K562 (cell line): ENCODE results near the gene SNX1. TPM values are rescaled to one million over a fixed set of nuclear protein-coding genes. Genes with fewer than 3 reads are reported as not detected.

ENCODE experiments used
- ATAC-seq: fragments of 200-7000 bp; cut with Tn5 transposase; 3 replicates; pipeline ENCODE4 v1.9.1; 2020; ENCODE audit warnings: moderate library complexity
- BruUV-seq: library from RNA; stranded (reverse); fragments of 400-500 nt; replicated peaks from 2 replicates; lab custom pipeline; 2021; lab: Mats Ljungman, UMichigan
- CTCF ChIA-PET: fragments of 300-600 bp; formaldehyde crosslinking; extraction: SDS; loops from one replicate; lab custom pipeline; 2021; ENCODE audit warnings: low intra/inter-chr PET ratio; lab: Yijun Ruan, JAX
- POLR2A ChIA-PET: fragments of 300-600, 350-650 bp; sonication (Branson Sonifier 250); formaldehyde crosslinking; extraction: SDS; loops from one replicate; lab custom pipeline; 2021; ENCODE audit warnings: antibody characterized with exemption, inconsistent platforms; lab: Yijun Ruan, JAX
- DNase-seq, 4 experiments: peaks; one replicate each; pipeline versions ENCODE4 v3.0.0 to v3.0.0-alpha.2; 2011 to 2018; ENCODE audit warnings: low spot score in 3 of 4, mixed read lengths in 3 of 4; ENCODE audit errors: extremely low read depth in 1 of 4
- FAIRE-seq: peaks from 2 replicates; lab custom pipeline; 2011; peaks lifted over from hg19 to GRCh38; lab: Jason Lieb, UNC
- H2AFZ ChIP-seq: 2 replicates; pipeline ENCODE4 v1.6.0; 2011; ENCODE audit warnings: low read depth, low read length, control low read depth, inconsistent platforms
- H3K27ac ChIP-seq: fragments of 200-600 bp; 3 replicates; pipeline ENCODE4 v1.8.0; 2011; ENCODE audit warnings: low read depth, mild to moderate bottlenecking, control low read depth, inconsistent platforms, low read length, moderate library complexity, mixed read lengths; ENCODE audit errors: extremely low read depth
- H3K27me3 ChIP-seq, 2 experiments: fragments of 300-600 bp in 1 of 2; 2 replicates in 1 of 2; 3 replicates in 1 of 2; pipeline versions ENCODE4 v1.6.0 to v1.8.0; 2011; ENCODE audit warnings: inconsistent platforms in 2 of 2, low read length in 2 of 2, mild to moderate bottlenecking in 1 of 2, mixed read lengths in 1 of 2, moderate library complexity in 1 of 2; ENCODE audit not compliant: control insufficient read depth in 2 of 2, insufficient read depth in 2 of 2
- H3K36me3 ChIP-seq: fragments of 300-600 bp; 3 replicates; pipeline ENCODE4 v1.8.0; 2011; ENCODE audit warnings: mild to moderate bottlenecking, low read length, inconsistent platforms; ENCODE audit not compliant: control insufficient read depth, insufficient read depth
- H3K4me1 ChIP-seq, 2 experiments: fragments of 200-600 bp in 1 of 2; replicated peaks in 1 of 2; 2 replicates in 1 of 2; 3 replicates in 1 of 2; pipeline versions ENCODE4 v1.5.1 to v1.8.0; 2011; ENCODE audit warnings: inconsistent platforms in 2 of 2, low read length in 2 of 2, mild to moderate bottlenecking in 1 of 2, mixed read lengths in 1 of 2, moderate library complexity in 1 of 2; ENCODE audit not compliant: control insufficient read depth in 2 of 2, insufficient read depth in 2 of 2
- H3K4me2 ChIP-seq: 2 replicates; pipeline ENCODE4 v1.6.1; 2011; ENCODE audit warnings: low read length, control low read depth, inconsistent platforms, mixed read lengths; ENCODE audit not compliant: insufficient read depth
- H3K4me3 ChIP-seq: fragments of 200-600 bp; sonication (generic), shearing (Covaris generic); 2 replicates; pipeline ENCODE4 v1.5.1; 2016; ENCODE audit warnings: control low read depth, inconsistent platforms
- H3K79me2 ChIP-seq: fragments of 200-600 bp; 3 replicates; pipeline ENCODE4 v1.8.0; 2011; ENCODE audit warnings: low read length, inconsistent platforms; ENCODE audit not compliant: control insufficient read depth, insufficient read depth
- H3K9ac ChIP-seq, 2 experiments: 2 replicates each; pipeline versions ENCODE4 v1.6.0 to v1.6.1; 2011; ENCODE audit warnings: low read depth in 2 of 2, low read length in 2 of 2, control low read depth in 1 of 2, inconsistent platforms in 1 of 2, mild to moderate bottlenecking in 1 of 2, mixed read lengths in 1 of 2; ENCODE audit not compliant: insufficient read depth in 1 of 2
- H3K9me1 ChIP-seq: one replicate; pipeline ENCODE4 v1.6.0; 2011; ENCODE audit warnings: inconsistent platforms, mild to moderate bottlenecking, low read length, moderate library complexity; ENCODE audit not compliant: control insufficient read depth, insufficient read depth
- H3K9me3 ChIP-seq: replicated peaks from 2 replicates; pipeline ENCODE4 v1.5.1; 2011; ENCODE audit warnings: low read depth, low read length, inconsistent platforms; ENCODE audit not compliant: control insufficient read depth, insufficient read depth
- H4K20me1 ChIP-seq: replicated peaks from 2 replicates; pipeline ENCODE4 v1.6.1; 2011; ENCODE audit warnings: low read length, inconsistent platforms, mixed read lengths; ENCODE audit not compliant: control insufficient read depth, insufficient read depth
- ELF2 ChIP-seq: fragments of 250-450 bp; sonication (Bioruptor Pico); IDR thresholded peaks from 2 replicates; pipeline ENCODE4 v1.5.0; 2021; ENCODE audit warnings: mild to moderate bottlenecking
- GABPA ChIP-seq: fragments of 200-800 bp; sonication (Bioruptor generic); conservative IDR thresholded peaks from 2 replicates; pipeline ENCODE4 v1.6.1; 2016; ENCODE audit warnings: low read depth, missing genetic modification characterization, missing compliant biosample characterization
- RB1 ChIP-seq: fragments of 450-650 bp; IDR thresholded peaks from 2 replicates; pipeline ENCODE4 v1.6.1; 2017; ENCODE audit warnings: low read depth, mild to moderate bottlenecking
- RBM39 ChIP-seq: fragments of 200-400 bp; formaldehyde crosslinking; optimal IDR thresholded peaks from 2 replicates; pipeline ENCODE3; 2018; ENCODE audit warnings: low read depth, low read length
- SAFB2 ChIP-seq: fragments of 200-400 bp; formaldehyde crosslinking; IDR thresholded peaks from 2 replicates; pipeline ENCODE4 v1.6.1; 2018; ENCODE audit warnings: borderline replicate concordance, low read length, low read depth, moderate library complexity; ENCODE audit not compliant: severe bottlenecking
- TAF1 ChIP-seq: IDR thresholded peaks from 2 replicates; pipeline ENCODE4 v1.6.1; 2011; ENCODE audit warnings: mild to moderate bottlenecking, low read length, moderate library complexity; ENCODE audit not compliant: insufficient read depth, control insufficient read depth, severe bottlenecking; ENCODE audit errors: extremely low read depth
- TAF7 ChIP-seq: fragments of 450-650 bp; IDR thresholded peaks from 2 replicates; pipeline ENCODE4 v1.6.1; 2016; ENCODE audit warnings: missing genetic modification characterization, missing compliant biosample characterization
- TAF9B ChIP-seq: fragments of 450-650 bp; IDR thresholded peaks from 2 replicates; pipeline ENCODE4 v1.6.1; 2018; ENCODE audit warnings: mild to moderate bottlenecking; ENCODE audit not compliant: partially characterized antibody
- ZNF184 ChIP-seq: sonication (generic); formaldehyde crosslinking; IDR thresholded peaks from 2 replicates; pipeline ENCODE4 v1.5.0; 2020; ENCODE audit warnings: missing genetic modification reagents
- ZNF263 ChIP-seq: sonication (generic); formaldehyde crosslinking; IDR thresholded peaks from 2 replicates; pipeline ENCODE4 v1.8.0; 2022; ENCODE audit warnings: mild to moderate bottlenecking, missing genetic modification reagents, borderline replicate concordance
- ZNF707 ChIP-seq: fragments of 250-450 bp; sonication (Bioruptor Pico); conservative IDR thresholded peaks from 2 replicates; pipeline ENCODE4 v1.8.0; 2022; ENCODE audit warnings: inconsistent platforms, mild to moderate bottlenecking, moderate library complexity
- ZNF764 ChIP-seq: fragments of 250-450 bp; sonication (Bioruptor Pico); IDR thresholded peaks from 2 replicates; pipeline ENCODE4 v1.4.0; 2020; ENCODE audit warnings: low read depth, mild to moderate bottlenecking, moderate library complexity
- WGBS: fragments of 100-300 bp; shearing (Covaris generic); methylation state at CpG from one replicate; pipeline ENCODE4 v1.1.6; 2016; ENCODE audit warnings: low coverage, mixed read lengths; ENCODE audit not compliant: insufficient coverage; ENCODE audit errors: missing lambda C conversion rate; 5-methylcytosine and 5-hydroxymethylcytosine counted together
- in situ Hi-C: fragments of 300-500 bp; cut with MboI; formaldehyde crosslinking; loops from 4 replicates; pipeline ENCODE4 v1.15.0; 2018; ENCODE audit warnings: inconsistent platforms, mixed read lengths
- intact Hi-C: fragments of 100-400 bp; cut with micrococcal nuclease; formaldehyde crosslinking; loops from 2 replicates; pipeline ENCODE4 v1.14.2; 2022
- polyA plus RNA-seq, 8 experiments: library from polyadenylated mRNA; depleted of rRNA in 4 of 8; stranded (reverse) in 5 of 8; unstranded in 3 of 8; fragments of >200 nt; fragmentation: Nextera tagmentation in 2 of 8; fragmentation: Illumina TruSeq in 1 of 8; extraction: Ambion mirVana in 2 of 8; extraction: Trizol in 1 of 8; gene quantifications; 2 replicates each; pipeline versions ENCODE4 v1.2.1 to v1.2.3, GENCODE V29; 2011 to 2014; ENCODE audit warnings: inconsistent platforms in 1 of 8, missing spikeins in 1 of 8
- total RNA-seq, 7 experiments: library from RNA; depleted of rRNA in 6 of 7; stranded (reverse); fragments of >200 nt in 6 of 7; fragmentation: Illumina TruSeq in 2 of 7; extraction: Trizol in 2 of 7; gene quantifications; 2 replicates each; pipeline versions ENCODE4 v1.2.1 to v1.2.3, GENCODE V29; 2011 to 2021; ENCODE audit warnings: low replicate concordance in 1 of 7
- TF ChIP-seq, protein P1 (sequence below): fragments of 200-800 bp; sonication (Bioruptor generic); IDR thresholded peaks from 2 replicates; pipeline ENCODE4 v1.6.1; 2017; ENCODE audit warnings: missing genetic modification characterization, missing compliant biosample characterization
- TF ChIP-seq, protein P2 (sequence below): fragments of 250-450 bp; sonication (Bioruptor Pico); IDR thresholded peaks from 2 replicates; pipeline ENCODE4 v1.4.0; 2020
- TF ChIP-seq, protein P3 (sequence below): sonication (generic); formaldehyde crosslinking; IDR thresholded peaks from 2 replicates; pipeline ENCODE4 v1.8.0; 2022; ENCODE audit warnings: mild to moderate bottlenecking, missing genetic modification reagents

The SNX1 gene
- total and polyA plus RNA-seq, 9 of the 15 experiments (the other 6 are each of a cell fraction or from before 2014, with no cell fraction given): 11.0 to 105 (median 59.9) TPM

DNA sequence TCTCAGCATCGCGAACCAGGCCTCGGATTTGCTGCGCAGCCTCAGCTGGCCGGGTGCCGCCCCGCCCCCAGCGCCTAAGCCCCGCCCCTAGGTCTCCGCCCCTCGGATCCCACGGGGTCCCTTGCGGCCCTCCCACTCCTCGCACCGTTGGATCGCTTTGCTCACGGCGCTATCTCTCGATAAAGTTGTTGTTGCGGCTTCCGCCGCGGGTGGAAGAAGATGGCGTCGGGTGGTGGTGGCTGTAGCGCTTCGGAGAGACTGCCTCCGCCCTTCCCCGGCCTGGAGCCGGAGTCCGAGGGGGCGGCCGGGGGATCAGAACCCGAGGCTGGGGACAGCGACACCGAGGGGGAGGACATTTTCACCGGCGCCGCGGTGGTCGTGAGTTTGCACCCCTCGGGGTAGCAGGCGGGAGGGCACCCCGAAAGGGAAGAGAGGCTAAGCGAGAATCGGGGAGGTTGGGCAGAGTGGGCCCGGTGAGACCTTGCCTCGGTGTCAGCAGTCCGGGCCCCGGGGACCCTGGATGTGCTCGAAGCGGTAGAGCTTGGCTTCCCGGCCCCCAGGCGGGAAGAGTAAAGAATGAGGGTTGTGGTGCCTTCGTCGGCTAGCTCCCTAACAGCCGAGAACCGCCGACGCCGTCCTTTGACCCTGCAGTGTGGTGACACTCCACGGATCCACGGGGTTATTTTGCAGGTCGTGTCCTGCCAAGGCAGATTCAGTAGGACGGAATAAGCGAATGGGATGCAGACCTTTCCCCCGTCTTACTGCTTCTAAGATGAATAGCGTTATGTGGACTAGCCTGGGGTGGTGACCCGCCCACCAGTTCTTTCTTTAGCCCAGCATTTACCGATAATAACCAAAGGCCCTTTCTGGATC lies at the start of gene SNX1 (continued):
- TF ChIP-seq TAF9B (peak; percentile 93), GABPA (peak; percentile 94), ZNF764 (CRISPR knock-in tag) (0 out of 2 replicates have a peak, but pooled peaks have one; percentile 56)
- TF ChIP-seq, all 486 proteins: peak for 188

DNA sequence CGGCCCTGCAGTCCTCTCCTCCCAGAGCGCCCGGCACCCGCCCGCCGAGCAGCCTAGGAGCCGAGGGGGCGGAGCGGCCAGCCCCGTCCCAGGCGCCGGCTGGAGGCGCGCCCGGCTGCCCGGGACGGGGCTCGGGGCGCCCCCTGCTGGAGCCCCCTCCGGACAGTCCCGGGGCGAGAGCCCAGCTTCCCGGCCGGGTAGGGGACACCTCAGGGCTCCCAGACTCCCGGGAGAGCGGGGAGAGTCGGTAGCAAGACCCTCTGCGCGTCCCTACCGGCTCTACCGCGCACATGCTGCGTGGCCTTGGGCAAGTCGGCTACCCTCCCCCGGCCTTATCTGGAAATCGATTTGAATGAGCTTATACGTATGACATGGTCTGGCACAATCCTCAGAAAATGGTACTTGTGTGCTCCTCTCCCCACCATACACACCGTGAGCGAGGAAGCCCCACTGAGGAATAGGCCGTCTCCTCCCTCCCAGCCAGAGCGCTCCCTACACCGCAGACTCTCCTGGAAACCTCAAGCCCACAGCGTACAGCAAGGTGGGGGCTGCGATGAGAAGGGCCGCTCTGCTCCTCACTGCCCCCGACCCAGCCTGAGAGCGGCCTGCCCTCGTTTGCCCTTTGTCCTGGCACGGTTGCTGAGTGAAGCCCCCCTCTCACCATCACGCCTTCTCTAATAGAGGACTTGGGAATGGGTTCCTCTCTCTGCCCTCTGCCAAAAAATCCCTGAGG lies 49.2 kb upstream of the SNX1 start, which contains the start of gene DAPK2:
Gene DAPK2, minus strand, starts transcription at position 65 of the 733 bp plus-strand sequence. CDS start 6,224 bp downstream, outside the sequence.
- no TSS peak for BruUV-seq
- ChIA-PET CTCF (interaction anchor here (0.6 to 1.9 kb wide), 5 partner anchors 101 to 294 kb away, joined by 3 to 9 read pairs (median 5); partner anchors contain the start of gene HERC1), POLR2A (interaction anchor here (0.7 to 0.8 kb wide), 2 partner anchors 21 to 305 kb away, joined by 3 to 5 read pairs; no protein-coding TSS in a partner anchor)
- peak within 1 kb of the TSS; percentile 97 for H2AFZ ChIP-seq
- H4K20me1 ChIP-seq: no peaks in the 10 kb centered on the region
- ATAC-seq (peak; percentile 98), DNase-seq (peak; percentile 80 to 96 (median 95)), FAIRE-seq (peak; percentile 44)
- no peaks in the 10 kb centered on the region for H3K79me2 ChIP-seq
- peaks cover 4 to 28% of the 10 kb centered on the region in 2 experiments; a peak in 3 of 5 replicates for H3K4me1 ChIP-seq
- in situ Hi-C loops: no loop called here
- no peaks in the 10 kb centered on the region for H3K9me3 ChIP-seq
- H3K4me2 ChIP-seq: peak within 1 kb of the TSS; percentile 75
- H3K9ac ChIP-seq: peak within 1 kb of the TSS; percentile 57 to 96; a peak in 3 of 4 replicates
- 20% methylated on average over 30 of the region's 50 CpGs for WGBS
- H3K27ac ChIP-seq: peak within 1 kb of the TSS; percentile 51; the same call in 1 of the 3 replicates
- intact Hi-C loops: loop anchor here (1.0 to 5.0 kb wide), 6 partner anchors 42 to 294 kb away; no protein-coding TSS in a partner anchor
- no peaks in the 10 kb centered on the region for H3K27me3 ChIP-seq
- no peaks in the 10 kb centered on the region for H3K36me3 ChIP-seq
- peak within 1 kb of the TSS; percentile 43 for H3K4me3 ChIP-seq
- no peaks in the 10 kb centered on the region for H3K9me1 ChIP-seq
- TF ChIP-seq RB1 (peak; percentile 91), ZNF184 (no peak), TAF1 (no peak), RBM39 (no peak), ZNF707 (CRISPR knock-in tag) (no peak), ELF2 (CRISPR knock-in tag) (no peak), ZNF263 (CRISPR knock-in tag) (no peak), TAF7 (tag) (no peak), SAFB2 (no peak)
- TF ChIP-seq, protein P1, sequence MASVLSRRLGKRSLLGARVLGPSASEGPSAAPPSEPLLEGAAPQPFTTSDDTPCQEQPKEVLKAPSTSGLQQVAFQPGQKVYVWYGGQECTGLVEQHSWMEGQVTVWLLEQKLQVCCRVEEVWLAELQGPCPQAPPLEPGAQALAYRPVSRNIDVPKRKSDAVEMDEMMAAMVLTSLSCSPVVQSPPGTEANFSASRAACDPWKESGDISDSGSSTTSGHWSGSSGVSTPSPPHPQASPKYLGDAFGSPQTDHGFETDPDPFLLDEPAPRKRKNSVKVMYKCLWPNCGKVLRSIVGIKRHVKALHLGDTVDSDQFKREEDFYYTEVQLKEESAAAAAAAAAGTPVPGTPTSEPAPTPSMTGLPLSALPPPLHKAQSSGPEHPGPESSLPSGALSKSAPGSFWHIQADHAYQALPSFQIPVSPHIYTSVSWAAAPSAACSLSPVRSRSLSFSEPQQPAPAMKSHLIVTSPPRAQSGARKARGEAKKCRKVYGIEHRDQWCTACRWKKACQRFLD (CRISPR knock-in tag): no peak
- TF ChIP-seq, protein P2, sequence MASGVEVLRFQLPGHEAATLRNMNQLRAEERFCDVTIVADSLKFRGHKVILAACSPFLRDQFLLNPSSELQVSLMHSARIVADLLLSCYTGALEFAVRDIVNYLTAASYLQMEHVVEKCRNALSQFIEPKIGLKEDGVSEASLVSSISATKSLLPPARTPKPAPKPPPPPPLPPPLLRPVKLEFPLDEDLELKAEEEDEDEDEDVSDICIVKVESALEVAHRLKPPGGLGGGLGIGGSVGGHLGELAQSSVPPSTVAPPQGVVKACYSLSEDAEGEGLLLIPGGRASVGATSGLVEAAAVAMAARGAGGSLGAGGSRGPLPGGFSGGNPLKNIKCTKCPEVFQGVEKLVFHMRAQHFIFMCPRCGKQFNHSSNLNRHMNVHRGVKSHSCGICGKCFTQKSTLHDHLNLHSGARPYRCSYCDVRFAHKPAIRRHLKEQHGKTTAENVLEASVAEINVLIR: no peak
- TF ChIP-seq, protein P3, sequence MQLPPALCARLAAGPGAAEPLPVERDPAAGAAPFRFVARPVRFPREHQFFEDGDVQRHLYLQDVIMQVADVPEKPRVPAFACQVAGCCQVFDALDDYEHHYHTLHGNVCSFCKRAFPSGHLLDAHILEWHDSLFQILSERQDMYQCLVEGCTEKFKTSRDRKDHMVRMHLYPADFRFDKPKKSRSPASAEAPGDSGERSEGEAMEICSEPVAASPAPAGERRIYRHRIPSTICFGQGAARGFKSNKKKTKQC (CRISPR knock-in tag): no peak
